ENCODE results near the gene VPS51.

DNA sequence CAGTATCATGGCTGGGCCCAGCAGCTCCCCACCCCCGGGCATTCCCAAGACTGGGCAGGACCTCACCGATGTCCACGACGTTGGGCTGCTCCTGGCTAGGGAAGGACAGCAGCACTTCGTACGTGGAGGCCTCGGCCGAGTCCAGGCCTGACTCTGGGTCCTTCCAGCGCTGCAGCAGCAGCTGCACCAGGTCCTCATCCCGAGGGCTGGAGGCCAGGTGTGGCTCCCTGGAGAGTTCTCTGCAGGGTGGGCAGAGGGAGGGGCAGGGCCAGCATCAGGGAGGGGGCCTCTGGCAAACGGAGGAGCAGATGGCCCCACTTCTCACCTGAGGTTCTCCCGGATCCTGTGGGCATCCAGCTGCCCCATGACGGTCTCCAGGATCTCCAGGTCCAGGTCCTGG is 38.0 kb upstream of the VPS51 start:
- TF ChIP-seq, protein P1, sequence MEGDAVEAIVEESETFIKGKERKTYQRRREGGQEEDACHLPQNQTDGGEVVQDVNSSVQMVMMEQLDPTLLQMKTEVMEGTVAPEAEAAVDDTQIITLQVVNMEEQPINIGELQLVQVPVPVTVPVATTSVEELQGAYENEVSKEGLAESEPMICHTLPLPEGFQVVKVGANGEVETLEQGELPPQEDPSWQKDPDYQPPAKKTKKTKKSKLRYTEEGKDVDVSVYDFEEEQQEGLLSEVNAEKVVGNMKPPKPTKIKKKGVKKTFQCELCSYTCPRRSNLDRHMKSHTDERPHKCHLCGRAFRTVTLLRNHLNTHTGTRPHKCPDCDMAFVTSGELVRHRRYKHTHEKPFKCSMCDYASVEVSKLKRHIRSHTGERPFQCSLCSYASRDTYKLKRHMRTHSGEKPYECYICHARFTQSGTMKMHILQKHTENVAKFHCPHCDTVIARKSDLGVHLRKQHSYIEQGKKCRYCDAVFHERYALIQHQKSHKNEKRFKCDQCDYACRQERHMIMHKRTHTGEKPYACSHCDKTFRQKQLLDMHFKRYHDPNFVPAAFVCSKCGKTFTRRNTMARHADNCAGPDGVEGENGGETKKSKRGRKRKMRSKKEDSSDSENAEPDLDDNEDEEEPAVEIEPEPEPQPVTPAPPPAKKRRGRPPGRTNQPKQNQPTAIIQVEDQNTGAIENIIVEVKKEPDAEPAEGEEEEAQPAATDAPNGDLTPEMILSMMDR (IDR thresholded peaks at IDR 0.05), result no peak
- TF ChIP-seq ZFX (IDR thresholded peaks at IDR 0.05; ENCODE audit: borderline replicate concordance), result no peak
